GM18508 (cell line): ENCODE measurements around the gene HECTD4.
"Not testable (repeated sequence)": the region's sequence is repeated elsewhere in the genome, so short reads cannot be mapped to it uniquely, and the experiment has no call there.

Experiments used
- ATAC-seq: cut with Tn5 transposase; IDR thresholded peaks from one replicate; pipeline ENCODE4 v1.9.1; 2021; ENCODE audit warnings: moderate number of reproducible peaks; ENCODE audit not compliant: insufficient read depth, unreplicated experiment

HECTD4 gene, protein sequence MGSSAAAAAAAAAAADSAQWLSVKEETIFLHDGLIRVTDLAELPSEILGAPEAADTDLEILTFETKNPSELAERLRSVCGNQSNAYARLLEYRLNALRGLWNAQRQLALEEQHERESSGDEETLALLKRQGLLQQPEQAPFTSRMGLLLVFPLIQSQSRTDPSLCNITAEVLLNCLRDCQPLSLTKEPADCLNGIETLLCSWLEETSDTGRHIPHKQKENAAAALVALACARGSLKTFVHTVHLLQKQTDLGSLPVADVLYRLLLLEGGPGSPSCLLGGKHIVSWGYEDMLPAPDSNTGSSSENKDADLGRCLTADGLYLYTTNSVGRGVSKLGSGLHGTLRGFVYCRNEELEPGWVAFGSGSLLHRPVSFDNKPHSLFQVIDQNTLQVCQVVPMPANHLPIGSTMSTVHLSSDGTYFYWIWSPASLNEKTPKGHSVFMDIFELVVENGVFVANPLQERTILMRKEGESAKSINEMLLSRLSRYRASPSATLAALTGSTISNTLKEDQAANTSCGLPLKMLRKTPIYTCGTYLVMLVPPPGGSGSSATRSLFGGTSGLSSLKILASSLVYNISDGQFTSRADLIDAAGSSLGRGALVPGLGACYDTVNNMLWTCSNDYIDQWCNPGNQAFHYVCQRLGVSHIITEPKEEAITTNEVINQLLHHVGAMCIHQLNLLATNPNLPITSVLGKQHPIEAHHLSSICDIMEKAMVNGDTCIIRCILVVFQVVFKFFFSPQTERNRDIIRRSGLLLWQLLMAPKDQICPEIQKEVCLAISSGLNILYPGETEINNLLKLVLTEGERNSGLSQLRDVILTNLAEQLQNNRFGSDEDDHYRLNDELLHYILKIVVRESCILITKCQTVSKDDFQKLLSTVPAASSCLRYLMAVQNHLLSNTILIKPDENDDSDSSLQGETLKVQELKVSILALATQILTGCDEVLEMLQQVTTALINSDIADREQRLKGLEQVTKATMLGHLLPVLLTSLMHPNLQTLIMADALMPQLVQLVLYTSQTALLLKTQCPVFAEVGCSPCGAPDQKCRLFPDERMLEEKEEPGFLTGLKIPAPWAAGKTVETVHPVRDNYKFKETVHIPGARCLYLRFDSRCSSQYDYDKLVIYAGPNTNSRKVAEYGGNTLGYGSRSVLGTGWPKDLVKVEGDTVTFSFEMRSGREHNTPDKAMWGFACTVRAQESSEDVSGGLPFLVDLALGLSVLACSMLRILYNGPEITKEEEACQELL (N-terminal part only)

DNA sequence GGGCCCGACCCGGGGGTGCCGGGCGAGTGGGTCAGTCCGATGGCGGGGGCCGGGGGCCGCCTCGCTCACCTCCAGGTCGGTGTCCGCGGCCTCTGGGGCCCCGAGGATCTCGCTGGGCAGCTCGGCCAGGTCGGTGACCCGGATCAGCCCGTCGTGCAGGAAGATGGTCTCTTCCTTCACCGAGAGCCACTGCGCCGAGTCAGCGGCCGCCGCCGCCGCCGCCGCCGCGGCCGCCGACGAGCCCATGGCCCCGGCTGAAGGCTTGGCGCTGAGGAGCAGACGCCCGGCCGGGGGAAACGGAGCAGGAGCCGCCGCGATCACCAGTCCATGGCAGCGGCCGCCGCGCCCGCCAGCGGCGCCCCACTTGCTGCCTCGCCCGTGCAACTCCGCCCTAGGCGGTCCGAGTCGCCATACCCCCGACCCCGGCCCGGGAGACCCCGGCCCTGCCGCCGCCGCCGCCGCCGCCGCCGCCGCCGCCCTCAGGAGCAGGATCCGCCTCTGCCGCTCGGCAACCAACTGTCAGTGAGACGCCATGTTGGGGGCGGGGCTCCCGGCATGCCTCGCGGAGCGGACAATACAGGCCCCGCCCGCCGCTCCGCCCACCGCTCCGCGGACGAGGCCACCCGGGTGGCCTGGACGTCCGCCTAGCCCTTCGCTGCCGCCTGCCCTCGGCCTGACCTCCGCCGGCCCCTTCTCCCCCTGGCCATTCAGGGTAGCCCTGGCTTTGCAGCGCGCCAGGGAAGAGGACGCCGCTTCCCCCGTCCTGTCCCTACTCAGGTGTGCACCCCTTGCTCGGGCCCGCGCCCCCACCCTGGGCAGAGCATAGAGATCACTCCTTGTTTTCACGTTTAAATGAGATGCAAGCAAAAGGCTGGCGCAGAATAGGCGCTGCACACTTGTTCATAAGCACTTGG, at the start of gene HECTD4:
Gene HECTD4 (minus strand): TSS at position 549 of the 914 bp plus-strand sequence. CDS start 303 bp downstream, at position 246.
- ATAC-seq, result peak; percentile 55

- ATAC-seq, result no peak
Observed at GRCh38 chr12:112431965-112432364, 49.7 kb upstream of the HECTD4 start.

- ATAC-seq, result no peak
Observed at GRCh38 chr12:112430929-112431328, 48.7 kb upstream of the HECTD4 start.

DNA sequence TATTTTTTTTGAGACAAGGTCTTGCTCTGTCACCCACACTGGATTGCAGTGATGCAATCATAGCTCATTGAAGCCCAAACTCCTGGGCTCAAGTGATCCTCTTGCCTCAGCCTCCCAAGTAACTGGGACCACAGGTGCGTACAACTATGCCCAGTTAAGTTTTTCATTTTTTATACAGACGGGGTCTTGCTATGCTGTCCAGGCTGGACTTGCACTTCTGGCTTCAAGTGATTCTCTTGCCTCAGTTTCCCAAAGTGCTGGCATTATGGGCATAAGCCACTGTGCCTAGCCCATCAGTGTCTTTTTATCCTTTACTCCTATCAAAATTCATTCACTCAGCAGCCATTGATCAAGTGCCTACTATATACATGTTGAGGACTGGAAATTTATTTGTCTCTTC, 45.5 kb upstream of the HECTD4 start:
- ATAC-seq, result no peak

DNA sequence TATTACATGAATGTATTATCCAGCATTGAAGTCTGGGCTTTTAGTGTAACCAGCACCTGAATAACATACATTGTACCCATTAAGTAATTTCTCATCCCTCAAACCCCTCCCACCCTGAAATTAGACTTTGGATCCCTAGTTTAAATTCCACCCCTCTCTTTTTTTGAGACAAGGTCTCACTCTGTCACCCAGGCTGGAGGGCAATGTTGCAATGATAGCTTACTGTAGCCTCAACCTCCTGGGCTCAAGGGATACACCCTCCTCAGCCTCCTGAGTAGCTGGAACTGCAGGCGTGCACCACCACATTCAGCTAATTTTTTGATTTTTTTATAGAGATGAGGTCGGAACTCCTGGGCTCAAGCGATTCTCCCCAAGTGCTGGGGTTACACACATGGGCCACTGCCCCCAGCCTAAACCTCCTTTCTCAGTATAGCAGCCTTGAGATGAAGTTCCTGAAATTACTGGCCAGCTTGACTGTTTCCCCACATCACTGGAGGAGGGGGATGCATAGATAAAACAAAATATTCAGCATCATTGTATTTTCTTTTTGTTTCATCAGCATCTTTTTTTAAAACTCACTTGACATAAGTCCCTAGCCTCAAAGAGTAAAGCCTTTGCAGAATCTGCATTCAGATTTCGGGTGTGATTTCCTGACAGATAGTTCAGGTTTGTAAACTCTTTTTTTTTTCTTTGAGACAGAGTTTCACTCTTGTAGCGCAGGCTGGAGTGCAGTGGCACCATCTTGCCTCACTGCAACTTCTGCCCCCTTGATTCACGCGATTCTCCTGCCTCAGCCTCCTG, 43.6 kb upstream of the HECTD4 start:
- no peak for ATAC-seq

DNA sequence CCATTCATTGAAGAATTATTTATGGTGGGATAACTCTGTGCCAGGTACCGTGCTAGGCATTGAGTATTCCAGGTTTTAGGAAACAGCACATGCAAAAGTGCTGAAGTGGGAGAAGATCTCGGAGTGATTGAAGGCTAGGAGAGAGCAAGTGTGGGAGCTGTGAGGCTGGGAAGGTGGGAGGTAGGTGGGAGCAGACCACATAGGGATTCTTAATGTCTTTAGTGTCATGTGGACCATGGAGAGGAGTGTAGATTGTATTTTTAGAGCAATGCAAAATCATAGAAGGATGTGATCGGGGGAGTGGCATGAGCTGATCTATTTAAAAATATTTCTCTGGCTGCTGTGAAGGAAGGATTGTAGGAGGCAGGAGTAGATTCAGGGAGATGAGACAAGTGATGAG, 41.9 kb upstream of the HECTD4 start:
- no peak for ATAC-seq

DNA sequence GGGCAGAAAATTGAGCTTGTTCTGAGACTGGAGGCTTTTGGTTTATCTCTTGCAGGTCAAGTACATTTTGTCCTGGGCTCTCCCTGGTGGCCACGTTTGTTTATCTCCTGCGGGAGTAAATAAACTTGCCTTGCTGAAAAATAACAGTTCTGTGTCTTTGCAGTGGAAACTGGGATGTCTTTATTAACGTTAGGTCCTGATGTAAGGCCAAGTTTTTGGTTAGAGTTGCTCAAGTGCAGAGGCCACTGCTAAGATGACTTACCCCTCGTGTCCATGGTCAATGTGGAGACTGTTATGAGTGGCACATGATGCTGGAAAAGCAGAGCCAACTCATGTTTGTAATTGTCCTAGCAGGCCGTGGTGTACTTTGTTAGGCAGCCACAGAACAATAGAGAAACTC, 40.3 kb upstream of the HECTD4 start:
- ATAC-seq, result no peak

DNA sequence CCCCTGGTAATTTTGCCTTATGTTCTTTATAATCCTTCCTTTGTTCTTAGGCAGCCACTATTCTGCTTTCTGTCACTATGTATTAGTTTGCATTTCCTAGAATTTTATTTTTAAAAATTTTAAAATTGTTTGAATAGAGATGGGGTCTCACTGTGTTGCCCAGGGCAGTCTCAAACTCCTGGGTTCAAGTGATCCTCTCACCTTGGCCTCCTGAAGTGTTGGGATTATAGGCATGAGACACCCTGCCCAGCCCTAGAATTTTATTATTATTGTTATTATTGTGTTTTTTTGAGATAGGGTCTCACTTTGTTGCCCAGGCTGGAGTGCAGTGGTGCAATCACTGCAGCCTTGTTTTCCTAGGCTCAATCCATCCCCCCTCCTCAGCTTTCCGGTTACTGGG, 39.1 kb upstream of the HECTD4 start:
- ATAC-seq, result no peak

DNA sequence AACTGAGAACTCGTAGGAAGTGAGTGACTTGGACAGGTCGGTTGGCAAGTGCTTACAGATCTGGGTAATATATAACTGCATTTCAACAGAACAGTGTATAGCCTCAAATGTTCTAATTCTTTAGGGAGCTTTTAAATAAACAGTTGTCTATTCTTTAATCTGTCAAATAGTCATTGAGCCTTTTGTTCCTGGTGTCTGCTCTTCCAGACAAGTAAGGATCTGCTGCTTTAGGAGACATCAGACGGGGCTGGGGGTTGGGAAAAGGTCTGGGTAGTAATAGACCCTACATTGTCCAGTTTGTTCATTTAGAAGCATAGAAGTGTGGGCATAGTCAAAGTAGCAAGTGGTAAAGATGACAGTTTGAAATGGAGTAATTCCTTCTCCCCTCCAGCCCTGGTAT, 38.5 kb upstream of the HECTD4 start:
- no peak for ATAC-seq

GRCh38 chr12:112419297-112420133, 37.3 kb upstream of the HECTD4 start:
- no peak for ATAC-seq

DNA sequence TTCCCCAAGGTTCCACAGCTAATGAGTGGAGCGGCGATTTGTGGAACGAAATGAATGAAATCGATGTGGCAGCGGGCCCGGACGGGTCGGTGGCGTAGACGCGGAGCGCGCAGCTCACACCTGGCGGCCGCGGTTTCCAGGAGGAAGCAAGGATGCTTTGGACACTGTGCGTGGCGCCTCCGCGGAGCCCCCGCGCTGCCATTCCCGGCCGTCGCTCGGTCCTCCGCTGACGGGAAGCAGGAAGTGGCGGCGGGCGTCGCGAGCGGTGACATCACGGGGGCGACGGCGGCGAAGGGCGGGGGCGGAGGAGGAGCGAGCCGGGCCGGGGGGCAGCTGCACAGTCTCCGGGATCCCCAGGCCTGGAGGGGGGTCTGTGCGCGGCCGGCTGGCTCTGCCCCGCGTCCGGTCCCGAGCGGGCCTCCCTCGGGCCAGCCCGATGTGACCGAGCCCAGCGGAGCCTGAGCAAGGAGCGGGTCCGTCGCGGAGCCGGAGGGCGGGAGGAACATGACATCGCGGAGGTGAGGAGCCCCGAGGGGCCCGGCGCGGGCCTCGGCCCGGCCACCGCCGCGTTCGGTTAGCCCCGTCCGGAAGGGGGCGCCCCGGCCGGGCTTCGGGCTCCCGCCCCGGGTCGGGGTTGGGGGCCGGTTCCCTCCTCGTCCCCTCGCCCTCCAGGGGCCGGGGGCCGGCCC, 36.5 kb upstream of the HECTD4 start, which contains the start of gene PTPN11:
Gene PTPN11 (plus strand): TSS at position 340 of the 689 bp plus-strand sequence. CDS start 165 bp downstream, at position 505.
- ATAC-seq, result no peak

- no peak for ATAC-seq
Observed at GRCh38 chr12:112418273-112418607, 36.0 kb upstream of the HECTD4 start.

DNA sequence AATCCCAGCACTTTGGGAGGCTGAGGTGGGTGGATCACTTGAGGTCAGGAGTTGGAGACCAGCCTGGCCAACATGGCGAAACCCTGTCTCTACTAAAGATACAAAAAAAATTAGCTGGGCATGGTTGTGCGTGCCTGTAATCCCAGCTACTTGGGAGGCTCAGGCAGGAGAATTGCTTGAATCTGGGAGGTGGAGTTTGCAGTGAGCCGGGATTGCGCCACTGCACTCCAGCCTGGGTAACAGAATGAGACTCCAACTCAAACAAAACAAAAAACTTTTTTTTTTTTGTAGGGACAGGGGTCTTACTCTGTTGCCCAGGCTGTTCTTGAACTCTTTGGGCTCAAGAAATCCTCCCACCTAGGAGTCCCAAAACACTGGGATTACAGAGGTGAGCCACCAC, 33.2 kb upstream of the HECTD4 start:
- ATAC-seq, result not testable (repeated sequence)

DNA sequence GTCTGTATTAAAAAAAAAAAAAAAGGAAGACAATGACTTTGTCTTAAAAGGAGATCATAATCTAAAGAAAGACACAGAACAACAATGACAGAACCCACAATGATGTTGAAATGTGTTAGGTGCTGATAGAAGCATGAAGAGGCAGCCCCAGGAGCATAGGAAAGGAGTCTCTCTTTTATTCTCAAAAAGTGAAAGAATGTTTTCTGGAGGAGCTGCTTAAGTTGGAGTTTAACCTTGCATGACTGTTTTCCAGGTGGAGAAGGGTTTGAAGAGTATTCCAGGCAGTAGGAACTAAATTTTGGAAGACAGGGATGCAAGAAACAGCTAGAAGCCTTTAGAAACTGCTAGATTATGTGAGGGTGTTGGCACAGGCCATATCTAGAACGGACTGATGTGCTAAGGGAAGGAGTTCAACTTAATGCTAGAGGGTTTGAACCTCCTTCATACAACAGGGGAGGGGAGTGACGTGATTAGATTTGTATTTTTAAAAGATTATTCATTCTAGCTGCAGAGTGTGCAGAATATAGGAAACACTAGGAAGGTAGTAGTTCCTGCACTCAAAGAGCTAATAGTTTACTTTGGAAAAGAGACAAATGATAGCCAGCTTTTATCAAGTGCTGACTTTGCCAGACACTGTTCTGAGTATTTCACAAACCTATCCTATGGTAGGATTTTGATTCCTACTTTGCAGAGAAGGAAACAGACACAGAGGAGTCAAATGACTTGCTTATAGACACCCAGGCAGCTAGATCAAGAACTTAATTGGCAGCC, 31.8 kb upstream of the HECTD4 start:
- ATAC-seq, result no peak

DNA sequence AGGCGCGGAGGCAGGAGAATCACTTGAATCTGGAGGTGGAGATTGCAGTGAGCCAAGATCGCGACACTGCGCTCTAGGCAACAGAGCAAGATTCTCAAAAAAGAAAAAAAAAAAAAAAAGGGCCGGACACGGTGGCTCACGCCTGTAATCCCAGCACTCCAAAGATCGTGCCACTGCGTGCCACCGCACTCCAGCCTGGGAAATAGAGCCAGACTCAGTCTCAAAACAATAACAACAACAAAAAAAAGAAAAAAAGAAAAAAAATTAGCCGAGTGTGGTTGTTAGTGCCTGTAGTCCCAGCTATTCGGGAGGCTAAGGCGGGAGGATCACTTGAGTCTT, 27.6 kb upstream of the HECTD4 start:
- no peak for ATAC-seq

DNA sequence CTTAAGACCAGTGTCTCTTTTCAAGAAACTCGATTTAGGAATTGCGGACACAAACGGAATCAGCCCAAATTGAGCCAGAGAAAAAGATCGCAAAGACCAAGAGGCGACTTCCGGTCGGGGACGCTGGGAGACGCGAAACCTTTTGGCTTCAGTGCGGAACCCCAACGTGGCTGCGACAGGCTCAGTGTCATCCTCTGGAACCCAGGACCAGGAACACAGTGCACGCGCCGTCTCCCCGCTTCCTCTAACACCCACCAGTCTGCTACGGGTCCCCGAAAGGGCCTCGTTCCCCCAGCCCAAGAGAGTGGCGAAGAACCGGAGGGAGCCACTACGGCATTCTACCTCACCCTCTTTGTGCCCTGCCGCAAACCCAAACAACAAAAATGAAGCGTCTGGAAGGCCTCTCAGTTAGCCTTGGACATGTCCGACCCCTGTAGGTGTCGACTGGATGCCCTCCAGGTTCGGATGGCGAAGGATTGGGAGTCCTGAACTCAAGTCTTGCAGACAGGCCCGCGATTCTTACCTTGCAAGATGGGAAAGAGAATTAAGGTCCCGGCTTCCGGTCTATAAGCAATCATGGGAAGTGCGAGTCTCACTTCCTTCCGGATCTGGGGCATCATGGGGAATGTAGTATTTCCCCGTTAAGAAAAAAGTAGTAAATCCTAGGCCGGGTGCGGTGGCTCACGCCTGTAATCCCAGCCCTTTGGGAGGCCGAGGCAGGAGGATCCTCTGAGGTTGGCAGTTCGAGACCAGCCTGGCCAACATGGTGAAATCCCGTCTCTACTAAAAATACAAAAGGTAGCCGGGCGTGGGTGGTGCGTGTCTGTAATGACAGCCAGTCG, 27.1 kb upstream of the HECTD4 start, which contains the start of gene RPL6:
Gene RPL6 (minus strand): TSS at position 542 of the 842 bp plus-strand sequence. CDS start 949 bp downstream, outside the sequence.
- peak; percentile 50 for ATAC-seq
